Measurements from ENCODE around the gene TRPM3.

TRPM3 gene

DNA sequence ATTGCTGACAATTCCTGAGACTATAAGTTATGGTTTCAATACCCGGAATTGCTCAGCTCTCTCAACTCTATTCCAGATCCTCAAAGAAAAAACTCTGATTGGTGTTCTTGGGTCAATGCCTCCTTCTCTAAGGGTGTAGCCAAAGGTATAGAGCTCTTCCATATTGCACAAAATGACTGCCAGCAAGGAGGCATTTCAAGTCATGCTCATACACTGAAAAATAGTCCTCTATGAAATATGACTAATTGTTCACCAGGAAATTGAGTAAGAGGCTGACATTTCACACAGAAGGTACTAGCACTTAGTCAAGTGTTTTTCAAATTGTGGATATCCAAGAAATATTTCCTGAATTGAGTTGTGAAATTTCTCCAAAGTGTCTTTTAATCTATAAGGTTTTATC, 595.9 kb downstream of the TRPM3 start:
- TF ChIP-seq, protein P1, sequence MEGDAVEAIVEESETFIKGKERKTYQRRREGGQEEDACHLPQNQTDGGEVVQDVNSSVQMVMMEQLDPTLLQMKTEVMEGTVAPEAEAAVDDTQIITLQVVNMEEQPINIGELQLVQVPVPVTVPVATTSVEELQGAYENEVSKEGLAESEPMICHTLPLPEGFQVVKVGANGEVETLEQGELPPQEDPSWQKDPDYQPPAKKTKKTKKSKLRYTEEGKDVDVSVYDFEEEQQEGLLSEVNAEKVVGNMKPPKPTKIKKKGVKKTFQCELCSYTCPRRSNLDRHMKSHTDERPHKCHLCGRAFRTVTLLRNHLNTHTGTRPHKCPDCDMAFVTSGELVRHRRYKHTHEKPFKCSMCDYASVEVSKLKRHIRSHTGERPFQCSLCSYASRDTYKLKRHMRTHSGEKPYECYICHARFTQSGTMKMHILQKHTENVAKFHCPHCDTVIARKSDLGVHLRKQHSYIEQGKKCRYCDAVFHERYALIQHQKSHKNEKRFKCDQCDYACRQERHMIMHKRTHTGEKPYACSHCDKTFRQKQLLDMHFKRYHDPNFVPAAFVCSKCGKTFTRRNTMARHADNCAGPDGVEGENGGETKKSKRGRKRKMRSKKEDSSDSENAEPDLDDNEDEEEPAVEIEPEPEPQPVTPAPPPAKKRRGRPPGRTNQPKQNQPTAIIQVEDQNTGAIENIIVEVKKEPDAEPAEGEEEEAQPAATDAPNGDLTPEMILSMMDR (IDR thresholded peaks at IDR 0.05; ENCODE audit: insufficient read depth, low read length), result no peak
- no peak for TF ChIP-seq GABPA (IDR thresholded peaks at IDR 0.05; ENCODE audit: low read depth)
- TF ChIP-seq SPI1 (IDR thresholded peaks at IDR 0.05; ENCODE audit: borderline replicate concordance, low read depth), result no peak
- no peak for TF ChIP-seq POLR2AphosphoS5 (IDR thresholded peaks at IDR 0.05; ENCODE audit: low read depth)
- TF ChIP-seq, protein P2, sequence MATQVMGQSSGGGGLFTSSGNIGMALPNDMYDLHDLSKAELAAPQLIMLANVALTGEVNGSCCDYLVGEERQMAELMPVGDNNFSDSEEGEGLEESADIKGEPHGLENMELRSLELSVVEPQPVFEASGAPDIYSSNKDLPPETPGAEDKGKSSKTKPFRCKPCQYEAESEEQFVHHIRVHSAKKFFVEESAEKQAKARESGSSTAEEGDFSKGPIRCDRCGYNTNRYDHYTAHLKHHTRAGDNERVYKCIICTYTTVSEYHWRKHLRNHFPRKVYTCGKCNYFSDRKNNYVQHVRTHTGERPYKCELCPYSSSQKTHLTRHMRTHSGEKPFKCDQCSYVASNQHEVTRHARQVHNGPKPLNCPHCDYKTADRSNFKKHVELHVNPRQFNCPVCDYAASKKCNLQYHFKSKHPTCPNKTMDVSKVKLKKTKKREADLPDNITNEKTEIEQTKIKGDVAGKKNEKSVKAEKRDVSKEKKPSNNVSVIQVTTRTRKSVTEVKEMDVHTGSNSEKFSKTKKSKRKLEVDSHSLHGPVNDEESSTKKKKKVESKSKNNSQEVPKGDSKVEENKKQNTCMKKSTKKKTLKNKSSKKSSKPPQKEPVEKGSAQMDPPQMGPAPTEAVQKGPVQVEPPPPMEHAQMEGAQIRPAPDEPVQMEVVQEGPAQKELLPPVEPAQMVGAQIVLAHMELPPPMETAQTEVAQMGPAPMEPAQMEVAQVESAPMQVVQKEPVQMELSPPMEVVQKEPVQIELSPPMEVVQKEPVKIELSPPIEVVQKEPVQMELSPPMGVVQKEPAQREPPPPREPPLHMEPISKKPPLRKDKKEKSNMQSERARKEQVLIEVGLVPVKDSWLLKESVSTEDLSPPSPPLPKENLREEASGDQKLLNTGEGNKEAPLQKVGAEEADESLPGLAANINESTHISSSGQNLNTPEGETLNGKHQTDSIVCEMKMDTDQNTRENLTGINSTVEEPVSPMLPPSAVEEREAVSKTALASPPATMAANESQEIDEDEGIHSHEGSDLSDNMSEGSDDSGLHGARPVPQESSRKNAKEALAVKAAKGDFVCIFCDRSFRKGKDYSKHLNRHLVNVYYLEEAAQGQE (IDR thresholded peaks at IDR 0.05; ENCODE audit: insufficient replicate concordance, low read depth), result no peak
- Histone ChIP-seq H3K27ac (replicated peaks) (no peak overlapping the region), H3K4me3 (replicated peaks; ENCODE audit: insufficient read depth, low read length) (no peak overlapping the region), H3K27me3 (ENCODE audit: insufficient read depth, poor library complexity, severe bottlenecking) (no peaks in the 10 kb centered on the region)
- peak; percentile 25 to 47 for DNase-seq (ENCODE audit: low read depth in 1 of 2, low spot score in 1 of 2)

DNA sequence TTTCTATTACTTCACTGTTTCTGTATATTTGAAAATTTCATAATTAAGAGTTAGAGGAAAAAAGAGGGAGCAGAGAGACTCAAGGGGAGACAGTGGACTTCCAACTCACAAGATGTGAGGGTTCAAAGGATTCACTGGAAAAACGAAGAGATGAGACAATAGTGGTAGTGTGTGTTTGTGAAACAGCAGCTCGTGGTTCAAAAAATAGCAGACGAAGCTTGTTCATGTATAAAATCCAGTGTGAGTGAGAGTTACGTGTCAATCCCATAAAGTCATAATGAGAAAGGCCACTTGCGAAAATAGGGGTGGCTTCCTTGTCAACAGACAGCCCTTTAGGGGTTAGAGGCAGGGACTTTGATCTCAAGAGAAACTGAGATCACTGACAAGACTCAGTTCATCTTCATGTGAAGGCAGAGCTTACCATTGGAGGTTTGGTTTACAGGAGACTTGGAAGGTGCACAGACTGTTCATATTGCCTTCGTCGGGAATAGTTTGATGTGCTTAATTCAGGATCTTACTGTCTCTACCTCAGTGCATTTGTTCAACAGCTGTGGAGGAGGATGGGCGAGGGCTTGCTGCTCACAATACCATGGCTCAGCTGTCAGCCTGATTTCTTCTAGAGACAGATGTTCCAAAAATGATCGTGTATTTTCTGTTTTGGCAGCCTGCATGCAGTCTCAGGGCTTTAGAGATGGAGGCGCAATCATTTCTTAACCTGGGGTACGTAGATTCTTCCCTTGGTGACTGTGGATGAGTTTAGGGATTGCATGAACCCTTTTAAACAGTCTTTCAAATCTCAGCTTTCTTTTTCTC, 601.3 kb downstream of the TRPM3 start:
- DNase-seq (ENCODE audit: low read depth in 1 of 2, low spot score in 1 of 2), result no peak
- no peak overlapping the region for H3K27ac ChIP-seq (replicated peaks)
- no peaks in the 10 kb centered on the region for H3K27me3 ChIP-seq (ENCODE audit: insufficient read depth, poor library complexity, severe bottlenecking)
- TF ChIP-seq POLR2AphosphoS5 (IDR thresholded peaks at IDR 0.05; ENCODE audit: low read depth) (no peak), GABPA (IDR thresholded peaks at IDR 0.05; ENCODE audit: low read depth) (no peak), SPI1 (IDR thresholded peaks at IDR 0.05; ENCODE audit: borderline replicate concordance, low read depth) (no peak)
- TF ChIP-seq, protein P2 (IDR thresholded peaks at IDR 0.05; ENCODE audit: insufficient replicate concordance, low read depth), result no peak
- TF ChIP-seq, protein P1 (IDR thresholded peaks at IDR 0.05; ENCODE audit: insufficient read depth, low read length), result no peak
- H3K4me3 ChIP-seq (replicated peaks; ENCODE audit: insufficient read depth, low read length), result no peak overlapping the region

DNA sequence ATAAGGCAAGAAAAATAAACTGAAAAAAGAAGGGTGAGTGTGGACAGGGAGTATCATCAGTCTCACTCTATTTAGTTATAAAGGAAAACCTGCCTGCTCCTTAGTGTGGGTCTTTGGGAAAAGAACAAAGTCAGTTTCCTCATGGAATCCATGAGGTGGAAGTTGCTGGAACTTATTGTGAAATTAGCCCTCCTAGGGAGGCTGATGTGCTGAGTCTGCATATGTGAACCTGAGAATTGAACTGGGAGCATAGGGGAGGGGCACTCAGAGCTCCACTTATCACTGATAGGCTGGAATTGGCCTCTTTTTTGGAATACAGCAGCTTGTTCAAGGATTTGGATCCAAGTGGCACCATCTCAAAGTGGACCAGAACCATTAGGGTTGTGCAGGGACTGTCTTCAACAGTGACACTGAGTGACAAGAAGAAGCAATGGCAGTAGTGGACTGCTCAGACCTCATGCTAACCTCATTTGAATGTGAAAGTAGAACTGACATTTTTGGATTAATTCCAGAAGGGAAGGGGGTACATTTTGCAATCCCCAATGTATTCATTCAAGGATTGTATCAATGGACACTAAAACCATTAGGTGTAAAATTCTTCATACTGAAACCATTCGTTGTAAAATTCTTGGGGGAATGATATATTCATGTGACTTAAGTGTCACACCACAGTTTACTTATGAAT, 603.4 kb downstream of the TRPM3 start:
- Histone ChIP-seq H3K4me3 (replicated peaks; ENCODE audit: insufficient read depth, low read length) (no peak overlapping the region), H3K27ac (replicated peaks) (no peak overlapping the region), H3K27me3 (ENCODE audit: insufficient read depth, poor library complexity, severe bottlenecking) (no peaks in the 10 kb centered on the region)
- DNase-seq (ENCODE audit: low read depth in 1 of 2, low spot score in 1 of 2), result no peak
- TF ChIP-seq, protein P1 (IDR thresholded peaks at IDR 0.05; ENCODE audit: insufficient read depth, low read length), result no peak
- no peak for TF ChIP-seq GABPA (IDR thresholded peaks at IDR 0.05; ENCODE audit: low read depth)
- TF ChIP-seq, protein P2 (IDR thresholded peaks at IDR 0.05; ENCODE audit: insufficient replicate concordance, low read depth), result no peak
- no peak for TF ChIP-seq POLR2AphosphoS5 (IDR thresholded peaks at IDR 0.05; ENCODE audit: low read depth)
- TF ChIP-seq SPI1 (IDR thresholded peaks at IDR 0.05; ENCODE audit: borderline replicate concordance, low read depth), result no peak
